ENCODE results near the gene CRYGN.

Gene CRYGN

DNA sequence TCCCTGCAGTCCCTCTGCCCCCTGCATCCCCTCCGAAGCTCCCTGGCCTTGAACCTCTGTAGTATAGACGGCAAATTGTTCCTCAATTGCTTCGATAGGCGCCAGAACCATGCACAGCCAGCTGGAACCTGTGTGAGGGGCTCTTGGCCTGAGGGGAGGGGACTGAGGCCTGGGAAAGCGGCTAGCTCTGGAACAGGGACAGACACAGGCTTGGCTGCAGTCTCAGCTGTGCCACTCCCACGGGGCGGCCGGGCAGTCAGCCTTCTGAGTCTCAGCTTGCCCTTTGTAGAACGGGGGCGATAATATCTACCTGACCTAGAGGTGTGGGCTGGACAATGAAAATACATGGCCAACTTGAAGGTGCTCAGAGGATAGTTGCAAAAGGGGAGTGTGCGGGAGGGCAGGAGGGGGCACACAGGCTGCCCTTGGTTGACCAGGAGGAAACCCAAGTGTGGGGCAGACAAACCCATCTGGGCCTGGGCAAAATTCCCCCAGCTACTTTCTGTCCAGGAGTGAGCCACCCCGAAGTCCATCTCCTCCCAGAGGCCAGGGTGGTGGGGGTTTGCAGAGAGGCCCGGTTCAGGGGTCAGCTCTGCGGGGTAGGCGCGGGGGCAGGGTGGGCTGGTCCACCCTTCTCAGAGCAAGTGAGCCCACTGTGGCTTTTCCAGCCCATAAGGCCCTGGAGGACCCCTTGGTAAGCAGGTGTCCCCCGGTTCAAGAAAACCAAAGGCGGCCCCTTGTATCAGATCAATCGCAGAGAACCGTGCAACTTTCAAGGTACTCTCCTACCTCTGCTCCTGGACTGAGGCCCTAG is 4.6 kb downstream of the CRYGN start:
- Histone ChIP-seq H3K27me3 (ENCODE audit: insufficient read depth, poor library complexity, severe bottlenecking) (peaks cover 5% of the 10 kb centered on the region), H3K4me3 (replicated peaks; ENCODE audit: insufficient read depth, low read length) (no peak overlapping the region), H3K27ac (replicated peaks) (no peak overlapping the region)
- no peak for DNase-seq (ENCODE audit: low read depth in 1 of 2, low spot score in 1 of 2)
- TF ChIP-seq, protein P1, sequence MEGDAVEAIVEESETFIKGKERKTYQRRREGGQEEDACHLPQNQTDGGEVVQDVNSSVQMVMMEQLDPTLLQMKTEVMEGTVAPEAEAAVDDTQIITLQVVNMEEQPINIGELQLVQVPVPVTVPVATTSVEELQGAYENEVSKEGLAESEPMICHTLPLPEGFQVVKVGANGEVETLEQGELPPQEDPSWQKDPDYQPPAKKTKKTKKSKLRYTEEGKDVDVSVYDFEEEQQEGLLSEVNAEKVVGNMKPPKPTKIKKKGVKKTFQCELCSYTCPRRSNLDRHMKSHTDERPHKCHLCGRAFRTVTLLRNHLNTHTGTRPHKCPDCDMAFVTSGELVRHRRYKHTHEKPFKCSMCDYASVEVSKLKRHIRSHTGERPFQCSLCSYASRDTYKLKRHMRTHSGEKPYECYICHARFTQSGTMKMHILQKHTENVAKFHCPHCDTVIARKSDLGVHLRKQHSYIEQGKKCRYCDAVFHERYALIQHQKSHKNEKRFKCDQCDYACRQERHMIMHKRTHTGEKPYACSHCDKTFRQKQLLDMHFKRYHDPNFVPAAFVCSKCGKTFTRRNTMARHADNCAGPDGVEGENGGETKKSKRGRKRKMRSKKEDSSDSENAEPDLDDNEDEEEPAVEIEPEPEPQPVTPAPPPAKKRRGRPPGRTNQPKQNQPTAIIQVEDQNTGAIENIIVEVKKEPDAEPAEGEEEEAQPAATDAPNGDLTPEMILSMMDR (IDR thresholded peaks at IDR 0.05; ENCODE audit: insufficient read depth, low read length) = no peak
- TF ChIP-seq, protein P2, sequence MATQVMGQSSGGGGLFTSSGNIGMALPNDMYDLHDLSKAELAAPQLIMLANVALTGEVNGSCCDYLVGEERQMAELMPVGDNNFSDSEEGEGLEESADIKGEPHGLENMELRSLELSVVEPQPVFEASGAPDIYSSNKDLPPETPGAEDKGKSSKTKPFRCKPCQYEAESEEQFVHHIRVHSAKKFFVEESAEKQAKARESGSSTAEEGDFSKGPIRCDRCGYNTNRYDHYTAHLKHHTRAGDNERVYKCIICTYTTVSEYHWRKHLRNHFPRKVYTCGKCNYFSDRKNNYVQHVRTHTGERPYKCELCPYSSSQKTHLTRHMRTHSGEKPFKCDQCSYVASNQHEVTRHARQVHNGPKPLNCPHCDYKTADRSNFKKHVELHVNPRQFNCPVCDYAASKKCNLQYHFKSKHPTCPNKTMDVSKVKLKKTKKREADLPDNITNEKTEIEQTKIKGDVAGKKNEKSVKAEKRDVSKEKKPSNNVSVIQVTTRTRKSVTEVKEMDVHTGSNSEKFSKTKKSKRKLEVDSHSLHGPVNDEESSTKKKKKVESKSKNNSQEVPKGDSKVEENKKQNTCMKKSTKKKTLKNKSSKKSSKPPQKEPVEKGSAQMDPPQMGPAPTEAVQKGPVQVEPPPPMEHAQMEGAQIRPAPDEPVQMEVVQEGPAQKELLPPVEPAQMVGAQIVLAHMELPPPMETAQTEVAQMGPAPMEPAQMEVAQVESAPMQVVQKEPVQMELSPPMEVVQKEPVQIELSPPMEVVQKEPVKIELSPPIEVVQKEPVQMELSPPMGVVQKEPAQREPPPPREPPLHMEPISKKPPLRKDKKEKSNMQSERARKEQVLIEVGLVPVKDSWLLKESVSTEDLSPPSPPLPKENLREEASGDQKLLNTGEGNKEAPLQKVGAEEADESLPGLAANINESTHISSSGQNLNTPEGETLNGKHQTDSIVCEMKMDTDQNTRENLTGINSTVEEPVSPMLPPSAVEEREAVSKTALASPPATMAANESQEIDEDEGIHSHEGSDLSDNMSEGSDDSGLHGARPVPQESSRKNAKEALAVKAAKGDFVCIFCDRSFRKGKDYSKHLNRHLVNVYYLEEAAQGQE (IDR thresholded peaks at IDR 0.05; ENCODE audit: insufficient replicate concordance, low read depth) = no peak
- TF ChIP-seq SPI1 (IDR thresholded peaks at IDR 0.05; ENCODE audit: borderline replicate concordance, low read depth) = no peak
- no peak for TF ChIP-seq POLR2AphosphoS5 (IDR thresholded peaks at IDR 0.05; ENCODE audit: low read depth)

DNA sequence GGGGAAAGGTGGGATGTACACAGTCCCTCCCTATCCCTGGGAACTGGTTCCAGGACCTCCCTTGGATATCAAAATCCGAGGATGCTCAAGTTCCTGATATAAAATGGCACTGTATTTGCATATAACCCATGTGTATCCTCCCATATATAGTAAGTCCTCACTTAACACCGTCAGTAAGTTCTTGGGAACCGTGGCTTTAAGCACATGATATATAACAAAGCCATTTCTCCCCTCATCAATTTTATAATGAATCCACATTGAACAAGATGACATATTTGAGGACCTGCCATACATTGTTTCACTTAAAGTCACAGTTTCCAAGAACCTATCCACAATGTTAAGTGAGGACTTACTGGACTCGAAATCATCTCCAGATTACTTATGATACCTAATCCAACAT is 5.4 kb downstream of the CRYGN start:
- TF ChIP-seq, protein P2 (IDR thresholded peaks at IDR 0.05; ENCODE audit: insufficient replicate concordance, low read depth) = no peak
- TF ChIP-seq, protein P1 (IDR thresholded peaks at IDR 0.05; ENCODE audit: insufficient read depth, low read length) = no peak
- TF ChIP-seq POLR2AphosphoS5 (IDR thresholded peaks at IDR 0.05; ENCODE audit: low read depth) = no peak
- TF ChIP-seq GABPA (IDR thresholded peaks at IDR 0.05; ENCODE audit: low read depth) = no peak
- no peak for DNase-seq (ENCODE audit: low read depth in 1 of 2, low spot score in 1 of 2)
- no peak overlapping the region for H3K4me3 ChIP-seq (replicated peaks; ENCODE audit: insufficient read depth, low read length)
- H3K27ac ChIP-seq (replicated peaks) = no peak overlapping the region
- peaks cover 3% of the 10 kb centered on the region for H3K27me3 ChIP-seq (ENCODE audit: insufficient read depth, poor library complexity, severe bottlenecking)

- H3K4me3 ChIP-seq (replicated peaks; ENCODE audit: insufficient read depth, low read length) = no peak overlapping the region
- DNase-seq (ENCODE audit: low read depth in 1 of 2, low spot score in 1 of 2) = no peak
- no peak overlapping the region for H3K27ac ChIP-seq (replicated peaks)
- H3K27me3 ChIP-seq (ENCODE audit: insufficient read depth, poor library complexity, severe bottlenecking) = no peaks in the 10 kb centered on the region
- TF ChIP-seq POLR2AphosphoS5 (IDR thresholded peaks at IDR 0.05; ENCODE audit: low read depth) (no peak), GABPA (IDR thresholded peaks at IDR 0.05; ENCODE audit: low read depth) (no peak), SPI1 (IDR thresholded peaks at IDR 0.05; ENCODE audit: borderline replicate concordance, low read depth) (no peak)
- TF ChIP-seq, protein P1 (IDR thresholded peaks at IDR 0.05; ENCODE audit: insufficient read depth, low read length) = no peak
- TF ChIP-seq, protein P2 (IDR thresholded peaks at IDR 0.05; ENCODE audit: insufficient replicate concordance, low read depth) = no peak
Observed at GRCh38 chr7:151433721-151434400, 6.1 kb downstream of the CRYGN start.

Data from HL-60 (cell line).